HG02623 (cell line): Measurements from ENCODE around the gene STK32A.
"Not testable (repeated sequence)": the region's sequence is repeated elsewhere in the genome, so short reads cannot be mapped to it uniquely, and the experiment has no call there.

Source experiments
- ATAC-seq: cut with Tn5 transposase; IDR thresholded peaks from one replicate; pipeline ENCODE4 v1.9.1; 2021; ENCODE audit warnings: moderate library complexity; ENCODE audit not compliant: unreplicated experiment

Gene STK32A

GRCh38 chr5:147341345-147341744, 106.5 kb downstream of the STK32A start:
- ATAC-seq, result no peak

DNA sequence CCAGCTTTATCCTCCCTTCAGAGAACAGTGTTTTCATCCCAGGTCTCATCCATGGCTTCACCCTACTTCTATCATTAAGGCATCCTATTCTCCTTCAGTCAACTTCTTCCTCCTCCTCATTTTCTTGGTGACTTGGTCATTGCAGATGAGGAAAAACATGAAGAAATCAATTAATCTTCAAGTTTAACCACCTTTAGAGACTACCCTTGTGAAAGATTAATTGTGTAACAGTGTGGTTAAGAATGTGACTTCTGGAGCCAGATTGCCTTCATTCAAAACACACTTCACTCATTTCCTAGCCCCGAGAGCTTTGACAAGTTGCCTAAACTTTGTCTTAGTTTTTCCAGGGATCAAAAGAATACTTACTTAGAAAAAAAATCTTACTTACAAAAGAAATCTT, 110.0 kb downstream of the STK32A start:
- no peak for ATAC-seq

- no peak for ATAC-seq
Measured at GRCh38 chr5:147346006-147346561, 111.3 kb downstream of the STK32A start.

GRCh38 chr5:147348046-147348445, 113.2 kb downstream of the STK32A start:
- ATAC-seq, result no peak

GRCh38 chr5:147348451-147348850, 113.6 kb downstream of the STK32A start:
- no peak for ATAC-seq

DNA sequence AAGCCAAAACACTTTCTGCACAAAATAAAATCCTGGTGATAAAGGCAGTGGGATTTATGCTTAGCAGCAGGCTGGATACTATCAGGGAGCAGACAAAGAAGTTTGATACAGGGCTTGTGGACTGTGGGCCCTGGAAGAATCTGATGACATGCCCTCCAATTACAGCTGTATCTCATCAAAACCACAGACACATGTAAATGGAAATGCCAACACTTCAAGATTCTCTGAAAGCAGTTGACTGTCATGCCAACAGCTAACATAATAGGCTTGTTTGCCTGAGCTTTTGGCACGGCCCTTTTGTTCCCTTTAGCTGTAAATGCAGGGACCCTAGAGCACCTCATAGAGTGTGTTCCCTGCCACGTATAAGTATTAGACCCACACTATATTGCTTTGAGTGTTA, 114.4 kb downstream of the STK32A start:
- no peak for ATAC-seq

- ATAC-seq, result no peak
Measured at GRCh38 chr5:147359101-147359500, 124.3 kb downstream of the STK32A start.

- ATAC-seq, result no peak
Measured at GRCh38 chr5:147359581-147359980, 124.8 kb downstream of the STK32A start.

GRCh38 chr5:147360816-147361215, 126.0 kb downstream of the STK32A start:
- ATAC-seq, result no peak

DNA sequence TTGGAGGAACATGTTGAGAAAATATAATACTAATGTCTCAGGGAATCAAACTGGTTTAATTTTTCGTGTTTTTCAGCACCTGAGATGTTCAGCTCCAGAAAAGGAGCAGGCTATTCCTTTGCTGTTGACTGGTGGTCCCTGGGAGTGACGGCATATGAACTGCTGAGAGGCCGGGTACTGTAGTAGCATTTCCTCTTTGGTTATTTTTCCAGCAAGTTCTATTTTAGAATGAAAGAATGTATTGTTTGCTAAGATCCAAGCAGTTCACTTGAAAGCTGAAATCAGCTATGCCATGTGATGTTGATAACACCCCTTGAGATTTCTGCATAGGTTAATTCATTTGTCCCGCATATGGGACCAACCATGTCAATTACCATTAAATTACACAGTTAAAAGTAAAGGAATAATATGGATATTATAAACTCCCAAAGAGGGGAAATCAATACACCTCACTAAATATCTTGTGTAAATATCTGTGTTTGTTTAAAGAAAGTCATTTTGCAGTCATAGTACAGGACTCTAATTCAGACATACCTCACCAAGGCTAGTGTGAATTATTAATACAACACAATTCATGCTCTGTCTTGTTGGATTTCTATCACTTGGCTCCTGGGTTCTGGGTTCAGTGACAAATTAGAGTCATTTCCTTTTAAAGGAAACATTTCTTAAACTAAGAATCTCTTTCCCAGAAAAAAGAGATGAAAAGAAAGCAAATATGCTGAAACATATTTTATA, 126.8 kb downstream of the STK32A start:
- ATAC-seq, result no peak

DNA sequence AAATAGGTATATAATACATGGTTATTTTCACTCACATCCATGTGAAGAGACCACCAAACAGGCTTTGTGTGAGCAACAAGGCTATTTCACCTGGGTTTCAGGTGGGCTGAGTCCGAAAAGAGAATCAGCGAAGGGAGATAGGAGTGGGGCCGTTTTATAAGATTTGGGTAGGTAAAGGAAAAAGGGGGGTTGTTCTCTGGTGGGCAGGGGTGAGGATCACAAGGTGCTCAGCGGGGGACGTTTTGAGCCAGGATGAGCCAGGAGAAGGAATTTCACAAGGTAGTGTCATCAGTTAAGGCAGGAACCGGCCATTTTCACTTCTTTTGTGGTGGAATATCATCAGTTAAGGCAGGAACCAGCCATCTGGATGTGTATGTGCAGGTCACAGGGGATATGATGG, 132.6 kb downstream of the STK32A start:
- not testable (repeated sequence) for ATAC-seq

DNA sequence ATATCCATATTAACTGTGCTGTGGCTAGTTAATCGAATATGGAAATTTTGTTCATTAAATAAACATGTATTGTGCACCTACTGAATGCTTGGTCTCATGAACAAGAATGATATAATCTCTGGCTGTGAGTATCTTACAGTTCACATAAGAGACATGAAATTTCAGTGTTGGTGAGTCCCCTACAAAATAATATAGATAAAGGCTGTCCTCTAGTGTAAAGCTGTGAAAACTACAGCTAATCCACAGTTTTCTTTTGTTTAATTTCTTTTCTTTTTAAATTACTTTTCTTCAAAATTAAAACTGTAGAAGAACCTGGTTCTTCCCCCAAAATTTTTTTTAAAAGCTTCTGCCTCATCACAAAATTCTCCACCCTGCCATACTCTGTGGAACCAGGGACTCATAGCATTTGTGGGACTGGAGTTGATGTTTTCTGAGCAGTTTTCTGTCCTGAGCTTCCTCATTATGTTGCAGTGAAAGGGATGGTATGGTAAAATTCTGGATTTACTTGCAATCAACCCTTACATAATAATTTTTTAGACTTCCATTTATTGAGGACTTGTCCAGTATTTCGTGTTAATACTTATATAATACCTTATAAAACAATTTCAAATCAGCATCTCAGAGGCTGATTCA, 135.0 kb downstream of the STK32A start:
- no peak for ATAC-seq

GRCh38 chr5:147371290-147371689, 136.5 kb downstream of the STK32A start:
- ATAC-seq, result no peak

DNA sequence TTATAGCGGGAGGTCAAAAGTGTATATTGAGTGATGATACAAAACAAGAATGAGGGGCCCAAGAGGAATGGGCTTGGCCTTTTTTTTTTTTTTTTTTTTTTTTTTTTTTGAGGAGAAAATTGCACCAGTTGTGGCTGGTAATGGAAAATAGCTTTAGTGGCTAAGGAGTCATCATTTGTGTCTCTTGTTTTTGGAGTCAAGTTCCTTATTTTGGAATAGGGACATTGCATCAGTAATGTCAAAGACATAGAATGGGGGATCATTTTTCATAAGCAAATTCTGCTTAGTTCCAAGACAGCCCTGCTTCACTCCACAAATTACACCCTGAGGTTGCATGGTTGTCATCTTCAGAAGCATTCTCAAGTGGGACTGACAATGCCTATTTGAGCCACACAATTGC, 137.4 kb downstream of the STK32A start:
- ATAC-seq, result no peak

GRCh38 chr5:147373328-147373727, 138.5 kb downstream of the STK32A start:
- ATAC-seq, result no peak

DNA sequence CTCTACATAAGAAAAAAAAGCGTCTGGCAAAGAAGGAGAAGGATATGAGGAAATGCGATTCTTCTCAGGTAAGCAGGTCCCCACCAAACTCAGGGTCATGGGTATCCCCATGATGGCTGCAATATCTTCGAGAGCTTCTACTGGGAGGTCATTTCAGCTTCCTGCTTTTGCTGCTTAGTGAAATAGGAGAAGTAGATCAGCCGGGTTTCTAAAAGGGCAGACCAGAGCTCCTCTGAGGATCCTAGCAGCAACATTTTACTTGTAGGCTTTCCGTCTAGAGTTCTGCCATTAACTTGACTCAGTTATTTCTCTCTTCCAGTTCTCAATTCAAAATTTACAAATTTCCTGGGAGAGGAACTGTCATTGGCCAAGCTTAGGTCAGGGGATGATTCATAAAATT, 140.3 kb downstream of the STK32A start:
- no peak for ATAC-seq

DNA sequence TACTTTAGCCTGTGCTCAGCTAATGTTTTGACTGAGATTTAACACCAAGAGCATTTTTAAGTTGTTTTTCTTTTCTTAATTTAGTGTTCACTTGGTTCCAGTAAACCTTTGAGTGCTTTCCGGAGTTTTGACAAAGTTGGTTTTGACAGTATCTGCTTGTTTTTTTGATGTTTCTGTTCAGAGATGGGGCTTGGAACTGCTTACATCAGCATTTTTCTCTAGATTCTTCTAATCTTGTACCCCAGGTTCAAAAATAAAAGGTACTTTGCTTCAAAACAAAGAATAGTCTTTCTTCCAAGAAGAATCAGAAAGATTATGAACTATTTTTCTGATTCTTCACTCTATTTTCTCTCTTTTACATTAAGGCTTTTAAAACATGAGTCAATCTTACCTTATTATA, 142.9 kb downstream of the STK32A start:
- no peak for ATAC-seq

- ATAC-seq, result no peak
Measured at GRCh38 chr5:147381555-147381954, 146.7 kb downstream of the STK32A start.

DNA sequence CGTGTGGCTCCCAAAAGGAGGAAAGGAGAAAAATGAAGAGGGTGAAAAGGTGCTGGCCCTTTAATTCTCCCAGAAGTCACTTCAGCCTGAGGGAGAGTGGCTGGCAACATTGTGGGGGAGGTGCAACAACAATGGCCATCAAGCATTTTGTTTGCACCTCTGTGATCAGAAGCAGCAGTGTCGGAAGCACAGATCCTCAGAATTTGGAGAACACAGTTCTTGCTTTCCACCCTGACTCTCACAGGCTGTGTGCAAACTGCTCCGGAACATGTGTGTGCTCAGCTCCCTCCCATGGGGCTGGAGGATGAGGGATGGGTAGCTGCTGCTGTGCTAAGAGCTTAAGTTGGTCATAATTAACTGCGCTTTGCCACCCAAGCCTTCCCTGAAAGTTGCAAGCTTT, 147.9 kb downstream of the STK32A start:
- ATAC-seq, result no peak

DNA sequence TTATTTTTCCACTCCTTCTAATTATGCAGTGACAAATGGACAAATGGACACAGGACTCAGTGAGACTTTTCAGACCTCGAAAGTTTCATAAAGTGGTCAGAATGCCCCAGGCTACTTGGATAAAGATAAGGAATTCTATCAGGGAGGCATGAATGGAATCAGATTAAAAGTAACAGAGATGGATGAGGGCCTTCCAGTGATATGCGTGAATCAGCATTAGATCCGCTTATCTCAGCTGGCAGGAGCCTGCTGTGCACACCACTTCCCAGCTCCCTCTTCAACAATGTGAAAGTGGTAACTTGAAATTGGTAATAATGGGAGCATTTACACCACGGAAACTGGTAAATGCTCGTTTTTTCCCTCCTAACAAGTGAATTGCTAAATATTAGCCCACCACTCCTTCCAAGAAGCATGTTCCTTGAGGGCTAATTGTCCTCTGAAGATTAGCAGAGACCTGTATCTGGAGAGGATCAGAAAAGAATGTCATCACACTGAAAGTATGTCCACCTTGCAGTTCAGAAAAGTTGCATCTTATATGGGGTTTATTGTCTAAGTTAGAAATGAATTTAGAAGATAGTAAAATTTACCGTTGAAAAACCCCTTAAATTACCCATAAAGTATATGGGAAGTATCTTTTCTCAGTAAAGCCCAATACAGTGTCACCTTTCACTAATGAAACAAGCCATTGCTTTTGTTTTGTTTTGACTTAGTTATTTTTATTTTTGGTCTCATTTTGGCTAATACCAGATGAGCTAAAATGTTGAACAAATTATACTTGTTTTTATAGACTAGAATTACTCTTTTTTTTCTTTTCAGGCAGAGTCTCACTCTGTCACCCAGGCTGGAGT, 149.7 kb downstream of the STK32A start:
- ATAC-seq, result peak; percentile 50

DNA sequence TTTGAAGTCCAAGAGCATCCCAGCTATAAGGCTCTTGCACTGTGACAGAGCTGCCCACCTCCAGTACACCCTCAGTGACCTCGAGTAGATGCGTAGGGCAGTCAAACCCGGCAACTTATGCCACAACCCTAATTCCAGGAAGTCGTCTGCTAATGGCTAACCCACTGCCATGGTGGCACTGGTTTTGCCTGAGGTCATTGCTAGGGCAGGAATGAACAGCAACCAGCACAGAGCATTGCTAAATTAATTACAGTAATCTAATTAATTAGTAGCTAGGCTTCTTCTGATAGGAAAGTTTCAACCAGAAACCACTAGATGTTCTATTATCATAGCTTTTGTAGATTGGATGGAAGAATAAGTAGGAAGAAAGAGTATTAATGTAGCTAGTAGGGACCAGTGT, 152.3 kb downstream of the STK32A start:
- ATAC-seq, result no peak
